Endothelial cell of umbilical vein (primary cell): ENCODE measurements around the gene PLEKHA5. TPM values are rescaled to one million over a fixed set of nuclear protein-coding genes. Genes with fewer than 3 reads are reported as not detected.

Experiments
- BruUV-seq: library from RNA; stranded (reverse); fragments of 400-500 nt; replicated peaks from 2 replicates; lab custom pipeline; 2021; lab: Mats Ljungman, UMichigan
- CTCF ChIA-PET: fragments of 300-600, 350-600 bp; sonication (Branson Sonifier 250); formaldehyde crosslinking; loops from one replicate; lab custom pipeline; 2021; ENCODE audit warnings: antibody characterized with exemption, inconsistent platforms; lab: Charles Lee
- POLR2A ChIA-PET: fragments of 300-600, 350-600 bp; sonication (Branson Sonifier 250); formaldehyde crosslinking; loops from one replicate; lab custom pipeline; 2021; ENCODE audit warnings: antibody characterized with exemption, inconsistent platforms; lab: Charles Lee
- DNase-seq: peaks from one replicate; pipeline ENCODE4 v3.0.0-alpha.2; 2011; ENCODE audit warnings: low read depth, low spot score
- FAIRE-seq: peaks from 2 replicates; lab custom pipeline; 2011; peaks lifted over from hg19 to GRCh38; lab: Jason Lieb, UNC
- H2AFZ ChIP-seq: 2 replicates; pipeline ENCODE4 v1.6.0; 2012; ENCODE audit warnings: low read depth, low read length, control low read depth, inconsistent platforms
- H3K27ac ChIP-seq: 2 replicates; pipeline ENCODE4 v1.5.1; 2011; ENCODE audit warnings: low read depth, mild to moderate bottlenecking, control low read depth, low read length, moderate library complexity; ENCODE audit not compliant: insufficient read depth
- H3K27me3 ChIP-seq, 2 experiments: 2 replicates each; pipeline versions ENCODE4 v1.6.0 to v1.6.1; 2011; ENCODE audit warnings: low read length in 2 of 2, mixed read lengths in 1 of 2; ENCODE audit not compliant: control insufficient read depth in 2 of 2, insufficient read depth in 2 of 2
- H3K36me3 ChIP-seq, 2 experiments: 2 replicates in 1 of 2; 3 replicates in 1 of 2; pipeline ENCODE4 v1.5.1; 2011; ENCODE audit warnings: low read length in 2 of 2, mild to moderate bottlenecking in 1 of 2, moderate library complexity in 1 of 2; ENCODE audit not compliant: control insufficient read depth in 2 of 2, insufficient read depth in 2 of 2; ENCODE audit errors: extremely low read depth in 1 of 2
- H3K4me1 ChIP-seq: 3 replicates; pipeline ENCODE4 v1.5.1; 2011; ENCODE audit warnings: mild to moderate bottlenecking, low read length; ENCODE audit not compliant: control insufficient read depth, insufficient read depth; ENCODE audit errors: extremely low read depth
- H3K4me2 ChIP-seq: 2 replicates; pipeline ENCODE4 v1.6.1; 2011; ENCODE audit warnings: low read length, control low read depth, mixed read lengths; ENCODE audit not compliant: insufficient read depth
- H3K4me3 ChIP-seq, 3 experiments: fragments of 200-600 bp in 1 of 3; sonication (generic), shearing (Covaris generic) in 1 of 3; replicated peaks in 1 of 3; 2 replicates each; pipeline ENCODE4 v1.5.1; 2011 to 2016; ENCODE audit warnings: control low read depth in 3 of 3, low read length in 3 of 3, mild to moderate bottlenecking in 2 of 3, inconsistent platforms in 1 of 3, low read depth in 1 of 3, moderate library complexity in 1 of 3; ENCODE audit not compliant: insufficient read depth in 1 of 3
- H3K79me2 ChIP-seq: 2 replicates; pipeline ENCODE4 v1.6.0; 2012; ENCODE audit warnings: low read length, inconsistent platforms; ENCODE audit not compliant: control insufficient read depth, insufficient read depth
- H3K9ac ChIP-seq: replicated peaks from 2 replicates; pipeline ENCODE3; 2011; ENCODE audit warnings: low read length, control low read depth; ENCODE audit not compliant: insufficient read depth; ENCODE audit errors: extremely low read depth
- H3K9me1 ChIP-seq: replicated peaks from 3 replicates; pipeline ENCODE4 v1.6.0; 2011; ENCODE audit warnings: mild to moderate bottlenecking, low read length; ENCODE audit not compliant: control insufficient read depth, insufficient read depth; ENCODE audit errors: extremely low read depth
- H3K9me3 ChIP-seq: replicated peaks from 2 replicates; pipeline ENCODE4 v1.5.1; 2012; ENCODE audit warnings: low read length, inconsistent platforms; ENCODE audit not compliant: control insufficient read depth, insufficient read depth
- H4K20me1 ChIP-seq: replicated peaks from 2 replicates; pipeline ENCODE3; 2011; ENCODE audit warnings: mild to moderate bottlenecking, low read length; ENCODE audit not compliant: control insufficient read depth, insufficient read depth; ENCODE audit errors: extremely low read depth
- CTCF ChIP-seq, 2 donors: IDR thresholded peaks; 1 replicate in 1 of 2; 2 replicates in 1 of 2; pipeline ENCODE4 v1.5.1; 2011; ENCODE audit warnings: low read length in 2 of 2, mild to moderate bottlenecking in 2 of 2, moderate library complexity in 2 of 2, control low read depth in 1 of 2, inconsistent platforms in 1 of 2, low read depth in 1 of 2; ENCODE audit not compliant: insufficient read depth in 1 of 2; ENCODE audit errors: extremely low read depth in 1 of 2
- EZH2 ChIP-seq: IDR thresholded peaks from 2 replicates; pipeline ENCODE4 v1.6.1; 2012; ENCODE audit warnings: borderline replicate concordance, low read depth, mild to moderate bottlenecking, moderate library complexity, low read length, inconsistent platforms; ENCODE audit not compliant: severe bottlenecking
- FOS ChIP-seq: IDR thresholded peaks from 2 replicates; pipeline ENCODE4 v1.6.1; 2011; ENCODE audit warnings: mild to moderate bottlenecking, low read length, moderate library complexity, borderline replicate concordance; ENCODE audit not compliant: insufficient read depth
- GATA2 ChIP-seq: IDR thresholded peaks from 2 replicates; pipeline ENCODE4 v1.7.0; 2011; ENCODE audit warnings: low read depth, mild to moderate bottlenecking, moderate library complexity, mixed read lengths, low read length; ENCODE audit not compliant: insufficient read length, insufficient read depth
- JUN ChIP-seq: IDR thresholded peaks from 2 replicates; pipeline ENCODE4 v1.6.1; 2011; ENCODE audit warnings: borderline replicate concordance, low read depth; ENCODE audit not compliant: insufficient read length, insufficient read depth
- MAX ChIP-seq: IDR thresholded peaks from 2 replicates; pipeline ENCODE4 v1.6.1; 2011; ENCODE audit not compliant: insufficient read depth, insufficient read length
- MYC ChIP-seq: IDR thresholded peaks from one replicate; pipeline ENCODE4 v1.6.1; 2011; ENCODE audit warnings: mild to moderate bottlenecking, low read depth, low read length
- POLR2A ChIP-seq: IDR thresholded peaks from 2 replicates; pipeline ENCODE4 v1.6.1; 2012; ENCODE audit warnings: low read depth, mild to moderate bottlenecking, control low read depth, low read length
- POLR2AphosphoS5 ChIP-seq: IDR thresholded peaks from 2 replicates; pipeline ENCODE4 v1.6.1; 2012; ENCODE audit warnings: low read depth, mild to moderate bottlenecking, control low read depth, low read length, moderate library complexity; ENCODE audit not compliant: insufficient read depth
- dilution Hi-C: fragments of 300-500 bp; cut with MboI; formaldehyde crosslinking; loops from one replicate; pipeline ENCODE4 v1.15.0; 2019; ENCODE audit warnings: low sequenced_read_pairs; ENCODE audit not compliant: extremely low pct_ligation_motif_present
- intact Hi-C: fragments of 100-400 bp; cut with micrococcal nuclease; formaldehyde crosslinking; loops from one replicate; pipeline ENCODE4 v1.10.0; 2022
- polyA plus RNA-seq, 4 experiments: library from polyadenylated mRNA; depleted of rRNA in 3 of 4; stranded (reverse) in 3 of 4; unstranded in 1 of 4; fragments of >200 nt; gene quantifications; 2 replicates each; pipeline versions ENCODE4 v1.2.1 to v1.2.3, GENCODE V29; 2011 to 2012; ENCODE audit warnings: missing spikeins in 1 of 4
- total RNA-seq: library from RNA; stranded (reverse); gene quantifications from 2 replicates; pipeline ENCODE4 v1.2.3, GENCODE V29; 2021

PLEKHA5 gene
- total and polyA plus RNA-seq, 2 donors (not counting 3 experiments of a cell fraction or from before 2014, with no cell fraction given), result 2.5 to 12.7 TPM

GRCh38 chr12:19214020-19214419 is 84.5 kb downstream of the PLEKHA5 start:
- no peak for TF ChIP-seq EZH2
- TF ChIP-seq FOS, result no peak
- no peak for TF ChIP-seq MAX
- no peak for TF ChIP-seq POLR2A
- TF ChIP-seq CTCF (IDR thresholded peaks at IDR 0.05; ENCODE audit: extremely low read depth in 1 of 2, insufficient read depth in 1 of 2, low read depth in 1 of 2, low read length in 2 of 2), result no peak
- no peak for TF ChIP-seq GATA2
- TF ChIP-seq MYC, result no peak
- no peak for TF ChIP-seq POLR2AphosphoS5
- TF ChIP-seq JUN, result no peak
- H3K4me3 ChIP-seq, result no peak overlapping the region
- H2AFZ ChIP-seq, result no peak overlapping the region
- POLR2A ChIA-PET, result no interaction called here
- FAIRE-seq, result no peak
- H3K9me3 ChIP-seq, result no peaks in the 10 kb centered on the region
- H3K9me1 ChIP-seq, result no peaks in the 10 kb centered on the region
- no peak overlapping the region for H3K4me2 ChIP-seq
- dilution Hi-C loops (no loop called here), intact Hi-C loops (no loop called here)
- CTCF ChIA-PET, result no interaction called here
- no peak overlapping the region for H3K9ac ChIP-seq
- no TSS peak for BruUV-seq
- no peaks in the 10 kb centered on the region for H3K36me3 ChIP-seq
- H4K20me1 ChIP-seq, result no peaks in the 10 kb centered on the region
- no peaks in the 10 kb centered on the region for H3K79me2 ChIP-seq
- no peak overlapping the region for H3K27ac ChIP-seq
- no peaks in the 10 kb centered on the region for H3K27me3 ChIP-seq
- no peak for DNase-seq
- no peaks in the 10 kb centered on the region for H3K4me1 ChIP-seq
